Ammon's horn (tissue), 1 donor: ENCODE results near the gene SLC7A5.
A peak's percentile ranks its signal among the peaks of the same experiment; 100 is the strongest.

Experiments
- DNase-seq: peaks from one replicate; pipeline ENCODE4 v3.0.0-alpha.2; 2016; ENCODE audit warnings: low spot score

SLC7A5 gene

DNA sequence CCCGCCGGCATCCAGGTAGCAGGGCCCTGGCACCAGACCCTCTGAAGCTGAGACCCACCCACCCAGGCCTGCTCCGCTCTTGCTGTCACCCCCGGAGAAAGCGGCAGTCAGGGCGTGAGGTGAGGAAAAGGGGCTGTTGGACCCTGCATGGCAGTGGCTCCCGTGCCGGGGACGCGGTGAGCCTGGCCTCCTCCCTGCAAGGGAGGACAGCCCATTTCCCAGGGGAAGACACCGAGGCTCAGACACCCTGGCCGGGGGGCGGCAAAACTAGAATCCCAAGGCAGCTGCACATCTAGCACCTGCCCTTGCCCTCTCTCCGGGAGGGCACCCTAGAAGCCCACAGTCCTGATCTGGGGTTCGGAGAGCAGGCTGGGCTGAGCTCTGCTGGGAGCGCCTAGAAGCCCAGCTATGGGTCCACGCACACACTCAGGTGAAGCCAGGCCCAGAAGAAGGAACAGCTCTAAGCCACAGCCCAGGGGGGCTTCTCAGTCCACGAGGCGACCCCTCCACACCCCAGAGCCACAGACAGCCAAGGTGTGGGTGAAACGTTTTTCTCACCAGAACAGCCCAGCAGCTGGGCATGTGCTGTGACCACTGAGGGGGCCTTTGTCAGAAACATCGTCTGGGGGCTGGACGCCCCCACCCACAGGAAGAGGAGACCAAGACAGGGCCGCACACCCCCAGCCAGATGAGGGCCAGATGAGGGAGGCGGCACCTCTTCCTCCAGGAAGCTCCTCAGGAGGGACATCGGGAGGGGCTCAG, 22.4 kb downstream of the SLC7A5 start:
- DNase-seq = no peak

DNA sequence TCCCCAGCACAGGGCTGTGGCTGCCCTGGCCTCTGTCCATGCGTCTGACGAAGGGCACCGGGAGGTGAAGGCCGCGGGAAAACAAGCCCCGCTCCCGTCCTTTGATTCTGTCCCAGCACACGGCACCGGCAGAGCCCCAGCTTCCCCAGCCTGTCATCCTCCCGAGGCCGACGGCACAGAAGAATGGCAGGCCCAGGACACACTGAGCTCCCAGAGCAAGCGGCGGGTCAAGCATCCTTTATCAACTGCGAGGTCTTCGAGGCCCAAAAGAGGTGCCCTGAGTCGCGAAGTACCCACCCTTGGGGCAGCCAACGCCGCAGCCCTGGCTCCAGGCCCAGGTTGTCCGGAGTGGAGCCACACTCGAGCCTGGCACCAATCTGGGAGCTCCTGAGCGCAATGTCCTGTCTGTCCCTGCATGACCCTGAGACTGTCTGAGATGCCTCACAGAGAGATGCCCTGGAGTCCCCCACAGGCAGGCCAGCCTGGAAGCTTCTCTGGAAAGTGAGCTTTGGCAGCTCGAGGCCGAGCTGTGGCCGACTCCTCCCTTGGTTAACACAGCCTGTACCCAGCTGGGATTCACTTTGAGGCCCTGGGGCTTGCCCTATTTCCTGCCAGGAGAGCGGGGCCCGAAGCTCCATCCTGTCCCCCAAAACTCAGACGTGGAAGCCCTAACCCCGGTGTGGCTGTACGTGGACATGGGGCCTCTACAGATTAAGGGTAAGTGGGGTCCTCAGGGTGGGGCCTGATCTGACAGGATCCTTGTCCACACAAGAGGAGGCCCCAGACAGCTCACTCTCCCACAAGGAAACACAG, 23.3 kb downstream of the SLC7A5 start:
- no peak for DNase-seq

DNA sequence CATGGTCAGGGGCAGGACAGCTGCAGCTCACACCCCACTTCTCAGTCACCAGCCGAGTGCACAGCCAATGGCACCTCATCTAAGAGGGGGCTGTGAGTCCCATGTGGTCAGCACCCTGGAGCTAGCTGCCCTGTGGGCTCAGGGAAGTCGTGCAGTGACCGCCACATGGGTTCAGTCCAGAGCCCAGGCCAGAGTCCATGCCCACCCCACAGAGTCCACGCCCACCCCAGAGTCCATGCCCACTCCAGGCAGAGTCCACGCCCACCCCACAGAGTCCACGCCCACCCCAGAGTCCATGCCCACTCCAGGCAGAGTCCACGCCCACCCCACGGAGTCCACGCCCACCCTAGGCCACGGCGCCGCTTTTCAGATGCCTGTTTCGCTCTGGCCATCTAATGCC, 24.1 kb downstream of the SLC7A5 start:
- DNase-seq = no peak

DNA sequence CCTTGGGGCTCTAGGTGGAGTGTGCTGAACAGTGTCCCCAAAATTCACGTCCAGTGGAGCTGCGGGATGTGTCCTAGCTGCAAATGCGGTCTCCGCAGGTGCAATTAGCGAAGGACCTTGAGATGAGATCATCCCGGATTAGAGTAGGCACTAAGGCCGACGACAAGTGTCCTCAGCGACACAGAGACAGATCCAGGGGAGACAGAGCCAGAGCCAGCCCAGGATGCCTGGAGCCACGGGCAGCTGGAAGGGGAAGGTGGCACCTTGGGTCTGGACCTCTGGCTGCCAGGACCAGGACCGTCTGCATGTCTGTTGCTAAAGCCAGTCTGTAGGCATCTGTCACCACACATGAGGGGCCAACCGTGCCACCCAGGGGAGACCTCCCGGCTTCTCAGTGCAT, 24.5 kb downstream of the SLC7A5 start:
- no peak for DNase-seq

DNA sequence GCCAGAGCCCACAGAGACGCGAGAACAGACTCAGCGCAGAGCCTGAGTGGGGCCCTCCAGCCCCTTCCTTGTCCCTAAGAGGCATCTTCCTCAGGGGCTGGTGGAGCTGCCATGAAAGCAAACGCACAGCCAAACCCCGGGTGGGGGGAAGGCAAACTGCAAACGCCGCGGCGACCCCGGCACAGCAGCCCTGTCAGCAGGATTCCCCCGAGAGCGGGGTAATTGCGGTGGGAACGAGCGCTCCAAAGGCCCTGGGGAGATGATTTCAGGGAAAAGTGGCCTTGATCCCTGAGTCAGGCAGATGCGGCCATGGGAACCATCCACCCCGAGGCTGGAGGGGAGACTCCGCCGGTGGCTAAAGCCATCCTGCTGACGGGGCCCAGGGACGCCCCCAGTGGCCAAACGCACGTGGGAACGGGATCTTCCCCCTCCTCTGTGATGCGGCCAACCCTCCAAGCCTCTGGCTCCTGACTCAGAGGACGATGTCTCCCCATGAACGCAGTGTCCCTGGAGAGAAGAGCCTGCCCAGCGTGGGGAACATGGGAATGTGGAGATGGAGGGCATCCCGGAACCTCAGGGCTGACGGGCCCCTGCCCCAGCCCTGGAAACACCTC, 25.1 kb downstream of the SLC7A5 start:
- DNase-seq = no peak

DNA sequence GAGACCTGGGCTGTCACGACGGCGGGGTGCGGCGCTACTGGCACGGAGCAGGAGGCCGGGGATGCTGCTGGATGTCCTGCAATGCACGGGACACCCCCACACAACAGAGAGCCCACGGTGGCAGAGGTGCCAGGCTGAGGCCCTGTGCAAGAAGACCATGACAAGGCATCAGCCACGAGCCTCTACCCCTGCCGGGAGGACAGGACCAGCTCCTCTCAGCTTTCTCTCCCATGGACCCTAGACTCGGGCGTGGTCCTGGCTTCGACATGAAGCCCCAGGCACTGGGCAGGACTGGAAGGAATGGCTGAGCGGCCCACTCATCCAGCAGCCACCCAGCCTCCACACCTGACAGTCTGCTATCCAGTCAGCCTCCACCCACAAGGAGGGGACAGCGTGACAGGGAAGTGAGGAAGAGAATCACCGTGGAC, 25.6 kb downstream of the SLC7A5 start:
- no peak for DNase-seq

DNA sequence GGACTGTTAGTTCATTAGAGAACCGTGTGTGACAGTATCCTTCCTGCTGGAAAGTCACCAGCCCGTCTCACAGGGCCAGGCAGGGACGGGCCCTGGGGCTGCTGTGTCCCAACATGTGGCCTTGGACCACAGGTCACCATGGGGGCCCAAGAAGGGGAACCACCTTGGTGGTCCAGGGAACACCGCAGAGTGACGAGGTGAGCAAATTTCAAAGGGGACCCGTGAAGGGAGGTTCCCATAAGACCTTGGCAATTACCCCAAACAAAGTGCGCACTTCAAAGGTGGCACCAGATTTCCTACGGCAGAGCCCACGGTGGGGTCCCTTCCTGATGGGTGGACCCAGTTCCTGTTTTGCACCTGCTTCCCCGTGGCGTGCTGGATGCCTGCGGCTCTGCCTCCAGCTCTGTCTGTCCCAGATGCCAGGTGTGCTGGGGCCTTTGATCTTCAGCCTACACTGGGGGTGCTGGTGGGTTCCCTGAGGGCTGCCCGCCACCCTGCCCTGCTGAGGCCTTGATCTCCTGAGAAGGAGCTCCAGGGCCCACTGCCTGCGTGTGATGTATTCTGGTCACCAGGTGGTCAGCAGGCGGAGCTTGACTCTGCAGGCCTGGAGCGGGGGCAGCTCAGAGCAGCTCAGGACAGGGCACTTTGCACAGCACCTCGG, 27.0 kb downstream of the SLC7A5 start:
- DNase-seq = no peak

DNA sequence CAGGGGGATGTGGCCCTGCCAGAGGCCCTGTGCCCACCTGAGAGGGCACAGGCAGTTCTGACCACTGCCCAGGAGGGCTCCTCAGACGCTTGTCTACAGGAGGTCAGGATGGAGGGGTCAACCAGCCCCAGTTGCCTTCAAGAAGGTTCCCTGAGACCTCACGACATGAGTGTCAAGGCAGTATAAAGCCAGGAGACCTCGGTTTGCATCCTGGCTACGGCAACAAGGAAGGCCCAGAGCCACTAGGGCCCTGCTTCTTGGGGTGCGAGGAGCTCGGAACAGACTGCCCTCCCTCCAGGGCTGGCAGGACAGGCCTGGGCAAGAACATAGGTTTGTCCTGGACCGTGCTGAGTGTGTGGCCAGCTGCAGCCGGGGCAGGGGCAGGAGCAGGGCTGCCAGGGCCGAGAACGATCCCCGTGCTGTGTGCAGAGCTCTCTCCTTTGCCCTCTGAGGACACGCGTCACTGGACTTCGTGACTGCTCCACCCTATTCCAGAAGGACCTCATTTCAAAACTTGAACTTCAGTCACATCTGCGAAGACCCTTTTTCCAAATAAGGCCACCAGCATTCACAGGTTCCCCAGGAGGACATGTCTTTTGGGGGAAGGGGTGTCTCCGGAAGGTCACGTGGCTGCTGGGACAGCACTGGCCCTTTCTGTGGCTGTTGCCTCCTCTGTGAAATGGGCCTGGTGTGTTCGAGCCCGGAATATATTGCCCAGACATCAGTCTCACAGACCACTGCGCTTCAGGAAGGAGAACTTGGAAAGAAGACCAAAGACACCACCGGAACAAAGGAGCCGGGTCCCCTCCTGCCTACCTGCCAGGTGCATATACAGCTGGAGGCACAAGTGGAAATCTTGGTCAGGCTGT, 27.7 kb downstream of the SLC7A5 start:
- DNase-seq = no peak

DNA sequence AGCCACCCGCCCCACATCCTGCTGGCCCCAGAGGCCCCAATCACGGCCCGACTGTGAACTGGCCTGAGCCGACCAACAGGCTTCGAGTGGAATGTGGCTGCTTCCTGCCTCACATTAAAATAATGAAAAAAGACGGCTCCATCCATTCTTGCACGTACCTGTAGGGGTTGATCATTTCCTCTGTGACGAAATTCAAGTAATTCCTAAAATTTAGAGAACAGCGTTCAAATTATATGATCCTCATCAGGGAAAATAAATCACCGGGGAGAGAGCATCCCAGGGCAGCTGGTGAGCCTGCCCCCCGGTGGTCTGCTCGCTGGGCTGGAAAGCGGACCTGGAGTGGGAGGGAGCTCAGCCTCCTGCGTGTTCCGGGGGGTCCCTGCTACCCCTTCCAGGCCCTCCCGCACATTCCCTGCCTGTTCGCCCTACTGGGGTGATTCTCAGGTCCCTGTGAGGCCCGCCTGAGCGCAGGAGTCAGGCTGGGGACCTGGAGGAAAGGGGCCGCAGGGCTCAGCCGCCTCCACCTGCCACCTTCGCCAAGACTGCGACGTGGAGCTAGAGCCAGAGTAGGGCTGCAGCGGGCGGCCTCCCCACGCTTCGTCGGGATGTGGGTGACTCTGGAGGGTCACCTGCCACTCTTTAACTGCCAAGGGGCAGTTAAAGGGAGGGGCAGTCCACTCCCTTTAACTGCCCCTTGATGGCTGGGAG, 28.9 kb downstream of the SLC7A5 start:
- DNase-seq = no peak

DNA sequence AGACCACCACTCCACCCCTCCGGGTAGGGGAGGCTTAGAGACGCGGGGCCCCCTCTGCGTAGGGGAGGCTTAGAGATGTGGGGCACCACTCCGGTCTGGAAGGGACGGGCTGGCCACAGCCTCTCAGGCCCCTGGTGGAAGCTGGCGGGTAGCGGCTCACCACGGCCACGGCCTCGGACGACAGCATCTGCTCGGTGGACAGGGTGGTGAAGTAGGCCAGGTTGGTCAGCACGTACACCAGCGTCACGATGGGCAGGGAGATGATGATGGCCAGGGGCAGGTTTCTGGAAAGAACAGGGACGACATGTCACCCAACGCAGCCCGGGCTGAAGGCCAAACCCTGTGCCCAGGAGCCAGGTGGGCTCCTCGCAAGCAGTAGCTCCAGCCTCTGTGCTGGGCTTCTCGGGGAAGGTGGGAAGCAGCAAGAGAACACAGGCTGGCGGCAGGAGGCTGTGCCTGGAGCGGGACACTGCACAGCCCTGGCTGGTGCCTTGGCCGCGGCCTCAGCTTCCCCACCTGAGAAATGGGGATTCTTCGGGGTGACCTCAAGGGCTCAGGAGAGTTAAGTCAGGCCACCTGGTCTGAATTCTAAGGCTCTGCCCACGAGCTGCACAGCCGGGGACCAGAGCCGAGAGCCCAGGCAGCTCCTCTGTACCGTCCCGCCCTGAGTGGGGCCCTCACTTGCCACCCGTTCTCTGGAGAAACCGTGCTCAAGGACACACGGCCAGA, 29.6 kb downstream of the SLC7A5 start:
- DNase-seq = no peak

DNA sequence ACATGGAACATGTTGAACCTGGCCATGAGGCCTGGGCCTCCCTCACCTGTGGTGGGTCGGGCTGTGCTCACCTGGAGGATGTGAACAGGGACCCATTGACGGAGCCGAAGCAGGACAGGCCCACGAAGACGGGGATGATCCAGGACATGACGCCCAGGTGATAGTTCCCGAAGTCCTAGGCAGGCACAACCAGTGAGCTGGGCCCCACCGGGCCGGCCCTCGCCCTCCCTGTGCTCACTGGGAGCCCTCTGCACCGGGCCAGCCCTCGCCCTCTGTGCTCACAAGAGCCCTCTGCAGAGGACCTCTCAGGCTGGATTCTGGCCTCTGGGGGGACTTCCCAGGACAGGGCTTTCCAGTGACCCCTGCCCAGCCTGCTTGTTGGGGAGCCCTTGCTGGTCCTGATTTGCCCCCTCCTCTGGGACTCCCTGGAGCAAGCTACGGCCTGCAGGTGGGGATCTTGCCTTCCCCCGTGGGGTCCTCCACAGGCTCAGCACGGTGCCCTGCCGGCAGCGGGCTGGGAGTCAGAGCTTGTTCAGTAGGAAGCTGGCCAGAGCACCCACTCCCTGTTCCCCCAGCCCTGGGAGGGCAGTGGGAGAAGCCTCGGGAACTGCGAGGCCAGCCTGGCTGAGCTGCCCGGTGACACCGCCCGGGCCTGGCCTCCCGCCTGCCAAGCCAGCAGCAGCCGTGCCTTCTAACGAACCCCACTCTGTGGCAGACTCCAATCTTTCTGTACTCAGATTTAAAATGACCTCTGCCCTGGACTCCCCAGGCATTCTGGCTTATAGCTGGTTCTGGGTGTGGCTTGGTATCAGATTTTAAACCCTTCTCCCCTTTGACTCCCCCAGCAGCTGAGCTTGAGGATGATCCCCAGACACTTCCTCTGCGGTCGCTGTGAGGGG, 30.4 kb downstream of the SLC7A5 start:
- no peak for DNase-seq

DNA sequence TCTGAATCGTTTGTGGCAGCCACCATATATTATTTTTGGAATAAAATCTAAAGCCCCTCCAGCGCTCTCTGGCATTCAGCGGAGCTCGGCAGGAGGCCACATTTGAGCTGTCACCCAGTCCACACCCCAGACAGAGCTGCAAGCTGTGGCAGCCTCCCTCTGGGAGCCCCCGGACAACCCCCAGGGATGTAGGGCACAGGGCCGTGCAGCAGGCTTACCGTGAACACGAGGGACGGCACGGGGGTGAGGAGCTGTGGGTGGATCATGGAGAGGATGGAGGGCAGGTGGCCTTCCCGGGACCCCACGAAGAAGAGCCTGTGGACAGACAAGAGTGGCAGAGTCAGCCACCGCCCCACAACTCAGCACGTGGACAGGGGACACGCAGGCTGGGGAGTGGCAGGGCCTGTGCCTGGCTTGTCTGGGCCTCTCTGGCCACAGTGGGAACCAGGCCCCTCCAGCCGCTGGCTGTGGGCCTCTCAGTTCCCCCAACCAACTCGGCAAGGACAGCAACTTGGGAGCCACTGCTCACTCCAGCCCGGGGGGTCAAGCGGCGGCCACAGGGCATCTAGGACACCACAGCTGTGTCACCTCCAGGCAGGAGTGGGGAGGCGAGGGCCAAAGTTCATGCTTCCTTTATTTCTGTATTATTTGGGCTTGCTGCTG, 31.5 kb downstream of the SLC7A5 start:
- DNase-seq = no peak

DNA sequence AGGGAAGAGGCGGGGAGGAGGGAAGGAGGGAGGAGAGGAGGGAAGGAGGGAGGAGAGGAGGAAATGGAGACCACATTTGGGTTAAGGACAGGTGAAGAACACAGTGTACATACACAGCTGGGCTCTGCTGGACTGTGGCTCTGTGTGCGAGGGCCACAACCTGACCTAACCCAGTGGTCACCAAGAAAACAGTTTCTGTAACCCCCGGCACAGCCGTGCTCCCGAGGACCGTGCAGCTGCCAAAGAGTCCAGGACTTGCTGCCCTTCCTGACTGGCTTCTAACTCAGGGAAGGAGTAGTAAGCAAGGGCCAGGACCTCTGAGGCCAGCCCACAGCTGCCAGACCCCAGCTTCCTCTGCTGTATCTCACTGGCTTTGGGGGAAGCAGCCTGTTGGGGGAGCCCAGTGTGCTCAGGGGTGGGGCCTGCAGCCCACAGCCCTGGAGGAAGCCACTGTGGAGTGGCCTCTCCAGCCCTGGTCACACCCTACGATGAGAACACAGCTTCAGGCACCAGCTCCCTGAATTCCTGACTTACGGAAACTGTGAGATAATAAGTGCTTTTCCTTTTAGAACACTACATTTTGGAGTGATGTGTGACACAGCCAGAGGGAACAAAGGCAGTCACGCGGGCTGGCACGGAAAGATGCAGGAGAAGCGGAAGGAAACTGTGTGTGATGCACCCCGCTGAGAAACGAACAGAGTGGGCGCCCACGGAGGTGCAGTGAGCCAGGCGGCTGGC, 32.3 kb downstream of the SLC7A5 start:
- peak; percentile 65 for DNase-seq

DNA sequence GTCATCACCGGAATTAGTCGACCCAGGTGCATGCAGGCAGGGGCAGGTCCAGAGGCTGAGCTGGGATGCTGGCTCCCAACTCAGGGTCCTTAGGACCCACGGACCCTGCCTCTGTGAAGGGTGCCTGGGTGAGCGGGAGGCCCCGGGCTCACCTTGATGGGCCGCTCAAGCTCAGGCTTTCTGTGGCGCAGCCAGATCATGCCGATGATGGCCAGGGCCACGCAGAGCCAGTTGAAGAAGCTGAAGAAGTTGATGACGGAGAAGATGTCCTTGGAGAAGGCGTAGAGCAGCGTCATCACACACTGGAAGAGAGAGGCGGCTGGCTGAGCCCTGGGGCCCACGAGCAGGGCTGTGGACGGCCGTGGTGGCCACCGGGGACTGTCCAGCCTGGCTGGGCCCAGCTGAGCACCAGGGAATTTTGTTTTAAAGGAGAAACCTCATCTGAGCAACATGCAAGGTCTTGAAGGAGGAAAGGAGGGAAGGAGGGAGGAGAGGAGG, 32.9 kb downstream of the SLC7A5 start:
- DNase-seq = no peak

DNA sequence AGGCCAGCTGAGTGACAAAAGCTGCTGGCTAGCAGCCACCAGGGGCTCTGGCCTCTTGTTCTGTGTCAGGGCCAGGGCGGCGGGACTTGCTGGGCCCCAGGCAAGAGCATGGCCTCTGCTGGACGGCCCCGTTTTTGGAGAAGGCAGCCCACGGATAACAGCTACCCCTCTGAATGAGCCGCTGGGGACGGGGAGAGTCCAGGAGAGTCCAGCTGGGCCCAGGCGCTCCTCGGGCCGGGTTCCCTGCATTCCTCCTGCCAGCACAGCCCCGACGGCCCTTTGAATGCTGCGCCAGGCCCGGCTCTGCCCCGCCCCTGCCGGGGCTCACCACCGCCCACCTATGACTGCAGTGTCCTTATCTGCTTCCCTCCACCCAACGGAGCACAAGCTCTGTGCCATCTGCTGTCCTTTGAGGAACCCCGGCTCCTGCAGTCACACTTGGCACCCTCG, 33.4 kb downstream of the SLC7A5 start:
- DNase-seq = no peak

DNA sequence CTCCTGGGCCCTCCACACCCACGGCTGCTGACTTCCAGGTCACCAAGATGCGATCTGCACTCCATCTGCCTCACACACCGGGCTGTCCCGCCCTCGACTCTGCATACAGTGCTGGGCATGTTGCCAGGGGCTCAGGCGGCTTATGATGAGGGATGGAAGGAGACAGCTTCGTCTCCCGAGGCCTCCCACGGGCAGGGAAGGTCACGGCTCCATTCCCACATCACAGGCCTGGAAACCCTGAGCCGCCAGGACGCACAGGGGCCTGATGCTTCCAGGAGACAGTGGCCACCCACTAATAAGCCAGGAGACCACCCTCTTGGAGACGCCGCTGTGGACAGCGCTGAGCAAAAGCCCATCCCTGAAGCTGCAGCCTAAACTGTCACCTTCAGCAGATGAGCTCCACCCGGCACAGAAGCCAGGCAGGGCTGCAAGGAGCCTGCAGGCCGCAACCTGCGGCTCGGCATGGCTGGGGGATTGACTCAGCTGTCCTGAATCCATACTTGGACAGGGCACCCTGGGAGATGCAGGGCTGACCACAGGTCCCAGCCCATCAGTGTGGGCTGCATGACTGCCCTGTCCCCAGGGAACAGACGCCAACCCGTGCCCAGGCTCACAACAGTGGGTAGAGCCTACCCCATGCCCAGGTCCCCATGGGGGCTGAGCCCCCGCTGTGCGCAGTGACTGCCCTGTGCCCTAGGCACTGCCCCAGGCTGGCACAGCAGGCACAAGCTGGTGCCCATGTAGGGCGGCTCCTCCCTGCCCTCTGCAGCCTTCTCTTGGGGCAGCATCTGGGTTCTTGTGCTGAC, 34.4 kb downstream of the SLC7A5 start:
- no peak for DNase-seq
